H9 (cell line): Measurements from ENCODE around the gene FGF3. TPM values are rescaled to one million over a fixed set of nuclear protein-coding genes. Genes with fewer than 3 reads are reported as not detected.

Experiments
- DNase-seq: peaks from one replicate; pipeline ENCODE4 v3.0.0-alpha.2; 2017
- H2AFZ ChIP-seq: one replicate; pipeline ENCODE4 v1.6.1; 2013; ENCODE audit warnings: mild to moderate bottlenecking, low read length, control low read depth, moderate library complexity
- H2AK5ac ChIP-seq: 2 replicates; pipeline ENCODE4 v1.6.1; 2013; ENCODE audit warnings: low read length, control low read depth, mixed read lengths; ENCODE audit not compliant: insufficient read length
- H2BK120ac ChIP-seq: one replicate; pipeline ENCODE4 v1.6.1; 2013; ENCODE audit warnings: low read depth, mild to moderate bottlenecking, low read length, control low read depth, inconsistent platforms; ENCODE audit not compliant: poor library complexity, severe bottlenecking
- H2BK12ac ChIP-seq: 2 replicates; pipeline ENCODE4 v1.6.1; 2013; ENCODE audit warnings: low read length, control low read depth, mixed read lengths, low read depth; ENCODE audit not compliant: insufficient read length
- H2BK15ac ChIP-seq: 2 replicates; pipeline ENCODE4 v1.6.1; 2013; ENCODE audit warnings: low read depth, low read length, control low read depth
- H2BK20ac ChIP-seq: one replicate; pipeline ENCODE4 v1.6.1; 2013; ENCODE audit warnings: low read depth, mild to moderate bottlenecking, low read length, control low read depth, inconsistent platforms; ENCODE audit not compliant: poor library complexity, severe bottlenecking
- H2BK5ac ChIP-seq: 2 replicates; pipeline ENCODE4 v1.6.1; 2013; ENCODE audit warnings: low read length, control low read depth, mixed read lengths; ENCODE audit not compliant: insufficient read length
- H3K14ac ChIP-seq: 2 replicates; pipeline ENCODE4 v1.6.1; 2013; ENCODE audit warnings: low read length, control low read depth; ENCODE audit not compliant: insufficient read depth
- H3K18ac ChIP-seq: 2 replicates; pipeline ENCODE4 v1.6.1; 2013; ENCODE audit warnings: low read depth, mild to moderate bottlenecking, mixed read lengths, low read length, control low read depth; ENCODE audit not compliant: insufficient read length
- H3K23ac ChIP-seq: 2 replicates; pipeline ENCODE4 v1.6.1; 2013; ENCODE audit warnings: low read length, control low read depth, mixed read lengths, low read depth; ENCODE audit not compliant: insufficient read length
- H3K23me2 ChIP-seq: 2 replicates; pipeline ENCODE4 v1.6.1; 2013; ENCODE audit warnings: low read depth, mild to moderate bottlenecking, mixed read lengths, low read length, control low read depth; ENCODE audit not compliant: insufficient read length, poor library complexity, severe bottlenecking
- H3K27ac ChIP-seq: 2 replicates; pipeline ENCODE4 v1.5.1; 2013; ENCODE audit warnings: low read length, control low read depth, mixed read lengths, low read depth; ENCODE audit not compliant: insufficient read length
- H3K27me3 ChIP-seq: 2 replicates; pipeline ENCODE4 v1.6.1; 2013; ENCODE audit warnings: low read length, control low read depth, inconsistent platforms; ENCODE audit not compliant: insufficient read depth
- H3K4ac ChIP-seq: 2 replicates; pipeline ENCODE4 v1.6.1; 2013; ENCODE audit warnings: low read depth, mild to moderate bottlenecking, control low read depth, inconsistent platforms, low read length, moderate library complexity
- H3K4me1 ChIP-seq: 2 replicates; pipeline ENCODE4 v1.6.1; 2013; ENCODE audit warnings: low read length, control low read depth, inconsistent platforms; ENCODE audit not compliant: insufficient read depth
- H3K4me2 ChIP-seq: 2 replicates; pipeline ENCODE4 v1.6.1; 2013; ENCODE audit warnings: low read length, control low read depth, mixed read lengths; ENCODE audit not compliant: insufficient read length, insufficient read depth
- H3K56ac ChIP-seq: 2 replicates; pipeline ENCODE4 v1.6.1; 2013; ENCODE audit warnings: low read depth, mild to moderate bottlenecking, mixed read lengths, low read length, control low read depth; ENCODE audit not compliant: insufficient read length
- H3K79me1 ChIP-seq: 2 replicates; pipeline ENCODE4 v1.6.1; 2013; ENCODE audit warnings: low read depth, mild to moderate bottlenecking, moderate library complexity, low read length, control low read depth, inconsistent platforms; ENCODE audit not compliant: insufficient read depth, poor library complexity, severe bottlenecking
- H3K79me2 ChIP-seq: 2 replicates; pipeline ENCODE4 v1.6.1; 2013; ENCODE audit warnings: low read length, control low read depth, inconsistent platforms; ENCODE audit not compliant: insufficient read depth
- H3K9ac ChIP-seq: 2 replicates; pipeline ENCODE4 v1.6.1; 2013; ENCODE audit warnings: low read length, control low read depth, mixed read lengths; ENCODE audit not compliant: insufficient read length; ENCODE audit errors: extremely low read depth
- H3K9me3 ChIP-seq: one replicate; pipeline ENCODE4 v1.6.1; 2013; ENCODE audit warnings: low read depth, low read length, inconsistent platforms; ENCODE audit not compliant: control insufficient read depth
- H3T11ph ChIP-seq: one replicate; pipeline ENCODE4 v1.6.1; 2013; ENCODE audit warnings: mild to moderate bottlenecking, low read length, control low read depth, inconsistent platforms
- H4K20me1 ChIP-seq: one replicate; pipeline ENCODE4 v1.6.1; 2013; ENCODE audit not compliant: control insufficient read depth, insufficient read length, insufficient read depth
- H4K5ac ChIP-seq: 2 replicates; pipeline ENCODE4 v1.6.1; 2013; ENCODE audit warnings: low read depth, mild to moderate bottlenecking, mixed read lengths, low read length, control low read depth; ENCODE audit not compliant: insufficient read length
- H4K8ac ChIP-seq: replicated peaks from 2 replicates; pipeline ENCODE4 v1.6.1; 2013; ENCODE audit warnings: low read length, control low read depth, mixed read lengths, low read depth; ENCODE audit not compliant: insufficient read length
- H4K91ac ChIP-seq: 2 replicates; pipeline ENCODE4 v1.6.1; 2013; ENCODE audit warnings: low read depth, mild to moderate bottlenecking, moderate library complexity, mixed read lengths, low read length, control low read depth; ENCODE audit not compliant: insufficient read length
- H3K27ac Mint-ChIP-seq, 3 experiments: 2 replicates in 2 of 3; 3 replicates in 1 of 3; pipeline ENCODE4 v1.8.0; 2020 to 2021; ENCODE audit warnings: mixed read lengths in 3 of 3, mild to moderate bottlenecking in 1 of 3, moderate library complexity in 1 of 3
- H3K27me3 Mint-ChIP-seq: 2 replicates; pipeline ENCODE4 v1.8.0; 2021; ENCODE audit warnings: low read depth, mild to moderate bottlenecking, moderate library complexity, mixed read lengths
- H3K36me3 Mint-ChIP-seq, 3 experiments: 2 replicates in 2 of 3; 3 replicates in 1 of 3; pipeline ENCODE4 v1.8.0; 2020 to 2021; ENCODE audit warnings: low read depth in 3 of 3, mixed read lengths in 3 of 3; ENCODE audit not compliant: insufficient read depth in 1 of 3
- H3K4me1 Mint-ChIP-seq, 2 experiments: 2 replicates each; pipeline ENCODE4 v1.8.0; 2020; ENCODE audit warnings: mixed read lengths in 2 of 2
- H3K4me3 Mint-ChIP-seq, 2 experiments: 2 replicates in 1 of 2; 3 replicates in 1 of 2; pipeline ENCODE4 v1.8.0; 2020 to 2021; ENCODE audit warnings: mild to moderate bottlenecking in 2 of 2, mixed read lengths in 2 of 2, moderate library complexity in 1 of 2
- H3K9me3 Mint-ChIP-seq, 2 experiments: 2 replicates in 1 of 2; 3 replicates in 1 of 2; pipeline ENCODE4 v1.8.0; 2020; ENCODE audit warnings: mild to moderate bottlenecking in 2 of 2, mixed read lengths in 2 of 2, moderate library complexity in 1 of 2
- CTCF ChIP-seq: fragments of 200-600 bp; sonication (generic); conservative IDR thresholded peaks from 3 replicates; pipeline ENCODE4 v1.8.0; 2021; ENCODE audit warnings: antibody characterized with exemption, mild to moderate bottlenecking
- WGBS: extraction: QIAGEN DNeasy Blood & Tissue Kit; methylation state at CpG from one replicate; pipeline ENCODE4 v1.1.7; 2013; ENCODE audit warnings: missing lambda C conversion rate, low lambda C conversion rate, mixed read lengths; ENCODE audit not compliant: insufficient read length; ENCODE audit errors: extremely low coverage; 5-methylcytosine and 5-hydroxymethylcytosine counted together
- total RNA-seq: library from RNA; stranded (reverse); gene quantifications from 2 replicates; pipeline ENCODE4 v1.2.1, GENCODE V29; 2021

The FGF3 gene
- total RNA-seq, 1 experiment from 2014 or later: not detected

- Histone ChIP-seq H3T11ph (no peak overlapping the region), H3K79me2 (no peaks in the 10 kb centered on the region), H3K56ac (no peak overlapping the region), H2AFZ (no peak overlapping the region), H2BK120ac (no peak overlapping the region), H2BK20ac (no peak overlapping the region), H3K4ac (no peak overlapping the region), H3K9ac (no peak overlapping the region), H3K23me2 (peaks cover 4% of the 10 kb centered on the region), H4K5ac (no peak overlapping the region), H3K4me2 (no peak overlapping the region), H3K4me1 (no peaks in the 10 kb centered on the region), H3K18ac (no peak overlapping the region), H3K9me3 (no peaks in the 10 kb centered on the region), H2BK5ac (no peak overlapping the region), H4K8ac (no peak overlapping the region), H4K20me1 (no peaks in the 10 kb centered on the region), H2BK15ac (no peak overlapping the region), H3K14ac (no peak overlapping the region), H4K91ac (no peak overlapping the region), H2BK12ac (no peak overlapping the region), H2AK5ac (no peak overlapping the region), H3K79me1 (no peaks in the 10 kb centered on the region), H3K27me3 (no peaks in the 10 kb centered on the region), H3K23ac (no peak overlapping the region), H3K27ac (no peak overlapping the region)
- Mint-ChIP-seq H3K27ac (no peak overlapping the region; a peak in 1 of 7 replicates), H3K9me3 (peaks cover 3 to 6% of the 10 kb centered on the region in 2 experiments; a peak in 3 of 5 replicates), H3K4me1 (peaks cover 0 to 6% of the 10 kb centered on the region in 2 experiments; a peak in 1 of 4 replicates), H3K27me3 (peaks cover 6% of the 10 kb centered on the region), H3K36me3 (peaks cover 0 to 5% (median 1%) of the 10 kb centered on the region in 3 experiments; a peak in 3 of 7 replicates), H3K4me3 (no peak overlapping the region)
- no peak for TF ChIP-seq CTCF
- WGBS: no CpG with 5 or more reads among the region's 14 CpGs
- no peak for DNase-seq
Measured at GRCh38 chr11:69797737-69798528, 21.3 kb downstream of the FGF3 start.
